ENCODE measurements around the gene WNT4. TPM values are rescaled to one million over a fixed set of nuclear protein-coding genes. Genes with fewer than 3 reads are reported as not detected.

Gene WNT4
- total RNA-seq, 4 donors from 2014 or later, result 21.3 to 42.7 (median 24.5) TPM

DNA sequence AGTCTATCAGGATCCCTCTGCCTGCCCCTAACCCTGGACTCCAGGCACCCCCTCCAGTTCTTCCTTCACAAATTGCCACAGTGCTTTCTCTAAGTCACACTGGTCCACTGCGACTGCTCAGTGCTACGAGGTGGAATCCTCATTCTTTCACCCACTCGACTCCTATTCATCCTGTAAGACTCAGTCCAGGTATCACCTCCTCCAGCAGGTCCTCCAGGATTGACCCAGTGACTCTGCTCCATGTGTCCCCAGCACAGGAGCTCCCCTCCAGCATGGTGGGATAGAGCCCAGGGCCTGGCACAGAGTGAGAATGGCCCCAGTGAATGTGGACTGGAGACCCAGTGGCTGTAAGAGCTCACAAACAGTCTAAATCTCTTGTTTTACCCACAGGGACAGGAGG lies 45.5 kb upstream of the WNT4 start:
- Histone ChIP-seq H3K4me3 (no peak overlapping the region), H3K27me3 (peaks cover 12% of the 10 kb centered on the region), H3K9me3 (no peaks in the 10 kb centered on the region), H3K36me3 (no peaks in the 10 kb centered on the region), H3K4me1 (no peaks in the 10 kb centered on the region), H3K27ac (no peak overlapping the region)
- WGBS, result 95% methylated on average over 3 of the region's 3 CpGs
- DNase-seq (ENCODE audit: low spot score in 2 of 2), result no peak
- TF ChIP-seq POLR2A (IDR thresholded peaks at IDR 0.05) (no peak), EP300 (IDR thresholded peaks at IDR 0.05) (no peak), POLR2AphosphoS5 (IDR thresholded peaks at IDR 0.05) (no peak)
- TF ChIP-seq, protein P1, sequence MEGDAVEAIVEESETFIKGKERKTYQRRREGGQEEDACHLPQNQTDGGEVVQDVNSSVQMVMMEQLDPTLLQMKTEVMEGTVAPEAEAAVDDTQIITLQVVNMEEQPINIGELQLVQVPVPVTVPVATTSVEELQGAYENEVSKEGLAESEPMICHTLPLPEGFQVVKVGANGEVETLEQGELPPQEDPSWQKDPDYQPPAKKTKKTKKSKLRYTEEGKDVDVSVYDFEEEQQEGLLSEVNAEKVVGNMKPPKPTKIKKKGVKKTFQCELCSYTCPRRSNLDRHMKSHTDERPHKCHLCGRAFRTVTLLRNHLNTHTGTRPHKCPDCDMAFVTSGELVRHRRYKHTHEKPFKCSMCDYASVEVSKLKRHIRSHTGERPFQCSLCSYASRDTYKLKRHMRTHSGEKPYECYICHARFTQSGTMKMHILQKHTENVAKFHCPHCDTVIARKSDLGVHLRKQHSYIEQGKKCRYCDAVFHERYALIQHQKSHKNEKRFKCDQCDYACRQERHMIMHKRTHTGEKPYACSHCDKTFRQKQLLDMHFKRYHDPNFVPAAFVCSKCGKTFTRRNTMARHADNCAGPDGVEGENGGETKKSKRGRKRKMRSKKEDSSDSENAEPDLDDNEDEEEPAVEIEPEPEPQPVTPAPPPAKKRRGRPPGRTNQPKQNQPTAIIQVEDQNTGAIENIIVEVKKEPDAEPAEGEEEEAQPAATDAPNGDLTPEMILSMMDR (IDR thresholded peaks at IDR 0.05), result no peak

DNA sequence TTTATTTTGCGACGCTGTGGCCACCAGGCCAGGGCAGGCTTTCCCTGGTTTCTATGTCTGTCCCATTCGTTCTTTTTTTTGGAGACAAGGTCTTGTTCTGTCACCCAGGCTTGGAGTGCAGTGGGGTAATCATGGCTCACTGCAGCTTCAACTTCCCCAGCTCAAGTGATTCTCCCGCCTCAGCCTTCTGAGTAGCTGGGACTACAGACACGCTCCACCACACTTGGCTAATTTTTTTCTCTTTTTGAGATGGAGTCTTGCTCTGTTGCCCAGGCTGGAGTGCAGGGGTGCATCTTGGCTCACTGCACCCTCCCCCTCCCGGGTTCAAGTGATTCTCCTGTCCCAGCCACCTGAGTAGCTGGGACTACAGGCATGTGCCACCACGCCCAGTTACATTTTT lies 43.4 kb upstream of the WNT4 start:
- peaks cover 10% of the 10 kb centered on the region for H3K4me1 ChIP-seq
- no peak for TF ChIP-seq POLR2A (IDR thresholded peaks at IDR 0.05)
- TF ChIP-seq, protein P1 (IDR thresholded peaks at IDR 0.05), result no peak
- TF ChIP-seq POLR2AphosphoS5 (IDR thresholded peaks at IDR 0.05), result no peak
- TF ChIP-seq EP300 (IDR thresholded peaks at IDR 0.05), result no peak
- H3K27me3 ChIP-seq, result peaks cover 12% of the 10 kb centered on the region
- DNase-seq (ENCODE audit: low spot score in 2 of 2), result no peak
- H3K27ac ChIP-seq, result no peak overlapping the region
- no peaks in the 10 kb centered on the region for H3K9me3 ChIP-seq
- WGBS, result 89% methylated on average over 7 of the region's 7 CpGs
- H3K4me3 ChIP-seq, result no peak overlapping the region
- no peaks in the 10 kb centered on the region for H3K36me3 ChIP-seq

- Histone ChIP-seq H3K4me1 (peaks cover 10% of the 10 kb centered on the region), H3K27me3 (peaks cover 12% of the 10 kb centered on the region), H3K4me3 (no peak overlapping the region), H3K9me3 (no peaks in the 10 kb centered on the region), H3K27ac (no peak overlapping the region), H3K36me3 (no peaks in the 10 kb centered on the region)
- 36% methylated on average over 14 of the region's 21 CpGs for WGBS
- TF ChIP-seq POLR2A (IDR thresholded peaks at IDR 0.05) (no peak), POLR2AphosphoS5 (IDR thresholded peaks at IDR 0.05) (no peak), EP300 (IDR thresholded peaks at IDR 0.05) (no peak)
- TF ChIP-seq, protein P1 (IDR thresholded peaks at IDR 0.05), result no peak
- DNase-seq (ENCODE audit: low spot score in 2 of 2), result no peak
Measured at GRCh38 chr1:22184892-22185612, 42.2 kb upstream of the WNT4 start.

GRCh38 chr1:22184454-22184853 lies 41.6 kb upstream of the WNT4 start:
- H3K9me3 ChIP-seq, result no peaks in the 10 kb centered on the region
- peaks cover 10% of the 10 kb centered on the region for H3K4me1 ChIP-seq
- H3K36me3 ChIP-seq, result no peaks in the 10 kb centered on the region
- peaks cover 12% of the 10 kb centered on the region for H3K27me3 ChIP-seq
- WGBS, result 100% methylated on average over 1 of the region's 1 CpG
- no peak overlapping the region for H3K4me3 ChIP-seq
- DNase-seq (ENCODE audit: low spot score in 2 of 2), result no peak
- TF ChIP-seq POLR2A (IDR thresholded peaks at IDR 0.05), result no peak
- H3K27ac ChIP-seq, result no peak overlapping the region

GRCh38 chr1:22182715-22183114 lies 39.8 kb upstream of the WNT4 start:
- H3K36me3 ChIP-seq, result no peaks in the 10 kb centered on the region
- peaks cover 12% of the 10 kb centered on the region for H3K27me3 ChIP-seq
- H3K9me3 ChIP-seq, result no peaks in the 10 kb centered on the region
- no peak overlapping the region for H3K4me3 ChIP-seq
- peaks cover 10% of the 10 kb centered on the region for H3K4me1 ChIP-seq
- no peak overlapping the region for H3K27ac ChIP-seq
- TF ChIP-seq POLR2AphosphoS5 (IDR thresholded peaks at IDR 0.05) (no peak), POLR2A (IDR thresholded peaks at IDR 0.05) (no peak), EP300 (IDR thresholded peaks at IDR 0.05) (no peak)
- TF ChIP-seq, protein P1 (IDR thresholded peaks at IDR 0.05), result no peak
- no peak for DNase-seq (ENCODE audit: low spot score in 2 of 2)
- WGBS, result 9% methylated on average over 6 of the region's 11 CpGs
